ENCODE results near the gene C1QTNF6. TPM values are rescaled to one million over a fixed set of nuclear protein-coding genes. Genes with fewer than 3 reads are reported as not detected.
"Not testable (repeated sequence)": the region's sequence is repeated elsewhere in the genome, so short reads cannot be mapped to it uniquely, and the experiment has no call there.

The C1QTNF6 gene
- total RNA-seq, 1 donor from 2014 or later = 6.0 TPM

GRCh38 chr22:37203354-37204044 lies 15.5 kb upstream of the C1QTNF6 start:
- FAIRE-seq (no peak), DNase-seq (ENCODE audit: low read depth) (no peak)
- peaks cover 14% of the 10 kb centered on the region for H3K27me3 Mint-ChIP-seq (ENCODE audit: low read depth, unreplicated experiment)
- H3K4me1 ChIP-seq (ENCODE audit: insufficient read depth, low read length) = peaks cover 8% of the 10 kb centered on the region
- H4K20me1 ChIP-seq (ENCODE audit: insufficient read depth, low read length) = no peaks in the 10 kb centered on the region
- no peaks in the 10 kb centered on the region for H3K27me3 ChIP-seq (ENCODE audit: insufficient read depth, low read length)
- no peak overlapping the region for H3K27ac ChIP-seq (ENCODE audit: low read depth, low read length)
- no peaks in the 10 kb centered on the region for H3K36me3 Mint-ChIP-seq (ENCODE audit: low read depth, unreplicated experiment)
- H3K4me3 Mint-ChIP-seq (ENCODE audit: unreplicated experiment) = no peak overlapping the region
- H3K79me2 ChIP-seq (ENCODE audit: insufficient read depth, low read length) = no peaks in the 10 kb centered on the region
- no peaks in the 10 kb centered on the region for H3K4me1 Mint-ChIP-seq (ENCODE audit: low read depth, unreplicated experiment)
- no peak overlapping the region for H3K27ac Mint-ChIP-seq (ENCODE audit: unreplicated experiment)
- H3K4me2 ChIP-seq (ENCODE audit: low read length) = no peak overlapping the region
- no peak overlapping the region for H2AFZ ChIP-seq (ENCODE audit: low read depth, low read length)
- H3K4me3 ChIP-seq (ENCODE audit: insufficient read depth, low read depth, low read length) = no peak overlapping the region
- H3K9me3 ChIP-seq (ENCODE audit: insufficient read depth, low read depth, low read length) = no peaks in the 10 kb centered on the region
- H3K36me3 ChIP-seq (ENCODE audit: insufficient read depth, low read length) = no peaks in the 10 kb centered on the region
- no peak overlapping the region for H3K9ac ChIP-seq (ENCODE audit: low read length)
- H3K9me3 Mint-ChIP-seq (ENCODE audit: unreplicated experiment) = no peaks in the 10 kb centered on the region
- TF ChIP-seq EZH2 (IDR thresholded peaks at IDR 0.05; ENCODE audit: insufficient read depth, low read length) (no peak), CTCF (IDR thresholded peaks at IDR 0.05; ENCODE audit: insufficient read depth, low read depth, low read length) (no peak)

GRCh38 chr22:37202716-37203115 lies 14.7 kb upstream of the C1QTNF6 start:
- H3K9me3 ChIP-seq (ENCODE audit: insufficient read depth, low read depth, low read length) = no peaks in the 10 kb centered on the region
- TF ChIP-seq CTCF (IDR thresholded peaks at IDR 0.05; ENCODE audit: insufficient read depth, low read depth, low read length) = no peak
- TF ChIP-seq EZH2 (IDR thresholded peaks at IDR 0.05; ENCODE audit: insufficient read depth, low read length) = no peak
- no peaks in the 10 kb centered on the region for H3K27me3 ChIP-seq (ENCODE audit: insufficient read depth, low read length)
- peaks cover 15% of the 10 kb centered on the region for H3K4me1 ChIP-seq (ENCODE audit: insufficient read depth, low read length)
- no peak for FAIRE-seq
- H3K79me2 ChIP-seq (ENCODE audit: insufficient read depth, low read length) = no peaks in the 10 kb centered on the region
- Mint-ChIP-seq H3K4me3 (ENCODE audit: unreplicated experiment) (no peak overlapping the region), H3K27me3 (ENCODE audit: low read depth, unreplicated experiment) (peaks cover 11% of the 10 kb centered on the region), H3K9me3 (ENCODE audit: unreplicated experiment) (no peaks in the 10 kb centered on the region), H3K27ac (ENCODE audit: unreplicated experiment) (no peak overlapping the region), H3K4me1 (ENCODE audit: low read depth, unreplicated experiment) (peaks cover 5% of the 10 kb centered on the region), H3K36me3 (ENCODE audit: low read depth, unreplicated experiment) (no peaks in the 10 kb centered on the region)
- H3K4me2 ChIP-seq (ENCODE audit: low read length) = no peak overlapping the region
- H3K36me3 ChIP-seq (ENCODE audit: insufficient read depth, low read length) = no peaks in the 10 kb centered on the region
- no peak overlapping the region for H2AFZ ChIP-seq (ENCODE audit: low read depth, low read length)
- H3K4me3 ChIP-seq (ENCODE audit: insufficient read depth, low read depth, low read length) = no peak overlapping the region
- H3K27ac ChIP-seq (ENCODE audit: low read depth, low read length) = no peak overlapping the region
- H3K9ac ChIP-seq (ENCODE audit: low read length) = no peak overlapping the region
- no peaks in the 10 kb centered on the region for H4K20me1 ChIP-seq (ENCODE audit: insufficient read depth, low read length)
- DNase-seq (ENCODE audit: low read depth) = no peak

GRCh38 chr22:37202001-37202555 lies 14.0 kb upstream of the C1QTNF6 start:
- Histone ChIP-seq H4K20me1 (ENCODE audit: insufficient read depth, low read length) (peaks cover 6% of the 10 kb centered on the region), H3K27me3 (ENCODE audit: insufficient read depth, low read length) (no peaks in the 10 kb centered on the region), H3K9ac (ENCODE audit: low read length) (no peak overlapping the region), H3K4me3 (ENCODE audit: insufficient read depth, low read depth, low read length) (no peak overlapping the region), H2AFZ (ENCODE audit: low read depth, low read length) (no peak overlapping the region), H3K79me2 (ENCODE audit: insufficient read depth, low read length) (no peaks in the 10 kb centered on the region), H3K4me2 (ENCODE audit: low read length) (no peak overlapping the region), H3K36me3 (ENCODE audit: insufficient read depth, low read length) (no peaks in the 10 kb centered on the region), H3K4me1 (ENCODE audit: insufficient read depth, low read length) (peaks cover 22% of the 10 kb centered on the region), H3K9me3 (ENCODE audit: insufficient read depth, low read depth, low read length) (no peaks in the 10 kb centered on the region), H3K27ac (ENCODE audit: low read depth, low read length) (no peak overlapping the region)
- Mint-ChIP-seq H3K27me3 (ENCODE audit: low read depth, unreplicated experiment) (peaks cover 9% of the 10 kb centered on the region), H3K36me3 (ENCODE audit: low read depth, unreplicated experiment) (no peaks in the 10 kb centered on the region), H3K9me3 (ENCODE audit: unreplicated experiment) (no peaks in the 10 kb centered on the region), H3K27ac (ENCODE audit: unreplicated experiment) (no peak overlapping the region), H3K4me1 (ENCODE audit: low read depth, unreplicated experiment) (peaks cover 6% of the 10 kb centered on the region), H3K4me3 (ENCODE audit: unreplicated experiment) (no peak overlapping the region)
- DNase-seq (ENCODE audit: low read depth) (no peak), FAIRE-seq (no peak)
- TF ChIP-seq EZH2 (IDR thresholded peaks at IDR 0.05; ENCODE audit: insufficient read depth, low read length) = no peak
- TF ChIP-seq CTCF (IDR thresholded peaks at IDR 0.05; ENCODE audit: insufficient read depth, low read depth, low read length) = no peak

GRCh38 chr22:37201443-37201820 lies 13.4 kb upstream of the C1QTNF6 start:
- not testable (repeated sequence) for H3K9me3 ChIP-seq (ENCODE audit: insufficient read depth, low read depth, low read length); H3K4me3 ChIP-seq (ENCODE audit: insufficient read depth, low read depth, low read length); FAIRE-seq; H3K27me3 Mint-ChIP-seq (ENCODE audit: low read depth, unreplicated experiment); DNase-seq (ENCODE audit: low read depth); H3K4me1 Mint-ChIP-seq (ENCODE audit: low read depth, unreplicated experiment); H3K27me3 ChIP-seq (ENCODE audit: insufficient read depth, low read length); H3K27ac Mint-ChIP-seq (ENCODE audit: unreplicated experiment); H4K20me1 ChIP-seq (ENCODE audit: insufficient read depth, low read length); H3K36me3 ChIP-seq (ENCODE audit: insufficient read depth, low read length); H3K79me2 ChIP-seq (ENCODE audit: insufficient read depth, low read length); H3K27ac ChIP-seq (ENCODE audit: low read depth, low read length); H3K9me3 Mint-ChIP-seq (ENCODE audit: unreplicated experiment); H3K4me2 ChIP-seq (ENCODE audit: low read length); H3K36me3 Mint-ChIP-seq (ENCODE audit: low read depth, unreplicated experiment); H3K9ac ChIP-seq (ENCODE audit: low read length); H2AFZ ChIP-seq (ENCODE audit: low read depth, low read length); H3K4me3 Mint-ChIP-seq (ENCODE audit: unreplicated experiment)
- H3K4me1 ChIP-seq (ENCODE audit: insufficient read depth, low read length) = peaks cover 24% of the 10 kb centered on the region

All from astrocyte (in vitro differentiated cells and primary cell).